Measurements from ENCODE around the gene NUDT17.
A peak's percentile ranks its signal among the peaks of the same experiment; 100 is the strongest.

NUDT17 gene

DNA sequence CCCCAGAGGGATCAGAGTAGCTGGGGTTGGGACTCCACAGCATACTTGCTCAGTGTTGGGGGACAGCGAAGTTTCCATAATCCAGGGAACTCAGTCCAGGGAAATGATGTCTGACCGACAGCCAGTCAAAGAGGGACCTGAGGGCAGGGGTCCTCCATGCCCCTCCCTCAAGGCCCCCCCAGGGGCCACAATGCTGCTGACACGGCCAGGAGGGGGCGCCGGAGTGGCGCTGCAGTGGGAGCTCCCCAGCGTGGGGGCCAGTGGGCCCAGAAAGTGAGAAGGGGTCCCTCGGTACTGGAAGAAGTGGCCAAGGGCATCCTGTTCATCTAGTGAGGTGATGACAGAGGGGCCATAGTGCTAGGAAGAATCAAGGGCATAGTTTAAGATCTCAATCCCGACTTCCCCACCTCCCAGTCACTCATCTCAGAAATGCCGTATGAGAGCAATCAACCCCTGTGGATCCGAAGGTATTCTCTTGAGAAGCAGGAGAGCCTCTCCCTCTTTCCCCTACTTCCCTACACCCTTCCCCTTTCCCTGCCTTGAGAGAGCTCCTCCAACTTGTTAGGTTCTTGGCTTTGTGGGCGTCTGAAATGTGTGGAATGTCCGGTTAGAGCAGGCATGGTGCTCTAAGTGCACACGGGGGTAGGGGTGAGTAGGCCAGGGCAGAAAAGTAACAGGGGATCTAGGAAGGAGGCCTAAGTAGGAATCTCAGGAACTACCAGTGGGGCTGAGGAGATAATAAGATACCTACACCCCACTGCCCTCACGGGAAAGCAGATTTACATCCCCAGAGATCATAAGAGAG is 4.1 kb downstream of the NUDT17 start:
- DNase-seq (ENCODE audit: insufficient read length) (no peak), FAIRE-seq (no peak)
- TF ChIP-seq TAF1 (IDR thresholded peaks at IDR 0.05; ENCODE audit: borderline replicate concordance, low read depth, low read length) = no peak
- no peak for TF ChIP-seq POLR2A (IDR thresholded peaks at IDR 0.05; ENCODE audit: low read depth, low read length)
- TF ChIP-seq POLR2AphosphoS5 (IDR thresholded peaks at IDR 0.05; ENCODE audit: low read depth, low read length) = no peak

DNA sequence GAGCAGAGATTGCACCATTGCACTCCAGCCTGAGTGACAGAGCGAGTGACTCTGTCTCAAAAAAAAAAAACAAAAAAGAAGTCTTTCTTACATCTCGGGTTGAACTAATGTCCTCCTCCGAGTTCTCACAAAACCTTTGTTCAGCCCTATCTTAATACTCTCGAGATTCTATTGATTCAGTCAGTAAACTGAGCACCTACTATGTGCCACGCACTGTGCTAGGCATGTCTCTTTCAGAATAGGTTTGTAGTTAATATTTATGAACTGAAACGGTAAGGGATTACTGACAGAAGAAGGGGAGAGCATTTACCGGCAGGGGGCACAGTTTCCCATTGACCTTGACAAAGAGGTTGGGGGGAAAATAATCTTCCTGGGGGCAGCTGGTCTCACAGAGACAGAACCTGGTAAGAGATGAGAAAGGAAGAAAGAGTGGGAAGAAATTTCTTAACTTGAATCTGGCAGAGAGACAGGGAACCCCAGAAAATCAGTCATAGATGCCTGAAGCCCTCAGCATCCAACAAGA is 10.1 kb downstream of the NUDT17 start:
- DNase-seq (ENCODE audit: insufficient read length) (no peak), FAIRE-seq (no peak)
- TF ChIP-seq POLR2AphosphoS5 (IDR thresholded peaks at IDR 0.05; ENCODE audit: low read depth, low read length) (no peak), POLR2A (IDR thresholded peaks at IDR 0.05; ENCODE audit: low read depth, low read length) (no peak), TAF1 (IDR thresholded peaks at IDR 0.05; ENCODE audit: borderline replicate concordance, low read depth, low read length) (no peak)

DNA sequence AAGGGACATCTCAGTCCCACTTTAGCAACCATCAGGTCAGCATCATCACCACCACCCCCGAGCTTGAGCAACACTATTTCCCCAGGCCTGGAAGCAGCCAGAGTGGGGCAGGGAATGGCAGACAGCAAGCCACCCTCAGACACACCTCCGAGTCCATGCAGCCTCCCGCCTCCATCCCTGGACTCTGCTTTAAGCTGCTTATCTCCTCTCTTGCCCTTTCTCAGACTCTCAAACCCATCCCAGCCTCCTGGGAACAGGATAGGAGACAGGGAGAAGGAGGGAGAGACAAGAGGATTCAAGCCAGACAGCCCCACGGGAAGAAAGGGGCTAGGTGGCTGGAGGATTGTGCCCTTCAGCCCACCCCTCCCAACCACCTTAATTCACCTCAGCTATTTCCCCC is 11.7 kb downstream of the NUDT17 start:
- DNase-seq (ENCODE audit: insufficient read length) = no peak
- TF ChIP-seq POLR2AphosphoS5 (IDR thresholded peaks at IDR 0.05; ENCODE audit: low read depth, low read length) = no peak
- no peak for TF ChIP-seq POLR2A (IDR thresholded peaks at IDR 0.05; ENCODE audit: low read depth, low read length)
- no peak for TF ChIP-seq TAF1 (IDR thresholded peaks at IDR 0.05; ENCODE audit: borderline replicate concordance, low read depth, low read length)
- FAIRE-seq = no peak

DNA sequence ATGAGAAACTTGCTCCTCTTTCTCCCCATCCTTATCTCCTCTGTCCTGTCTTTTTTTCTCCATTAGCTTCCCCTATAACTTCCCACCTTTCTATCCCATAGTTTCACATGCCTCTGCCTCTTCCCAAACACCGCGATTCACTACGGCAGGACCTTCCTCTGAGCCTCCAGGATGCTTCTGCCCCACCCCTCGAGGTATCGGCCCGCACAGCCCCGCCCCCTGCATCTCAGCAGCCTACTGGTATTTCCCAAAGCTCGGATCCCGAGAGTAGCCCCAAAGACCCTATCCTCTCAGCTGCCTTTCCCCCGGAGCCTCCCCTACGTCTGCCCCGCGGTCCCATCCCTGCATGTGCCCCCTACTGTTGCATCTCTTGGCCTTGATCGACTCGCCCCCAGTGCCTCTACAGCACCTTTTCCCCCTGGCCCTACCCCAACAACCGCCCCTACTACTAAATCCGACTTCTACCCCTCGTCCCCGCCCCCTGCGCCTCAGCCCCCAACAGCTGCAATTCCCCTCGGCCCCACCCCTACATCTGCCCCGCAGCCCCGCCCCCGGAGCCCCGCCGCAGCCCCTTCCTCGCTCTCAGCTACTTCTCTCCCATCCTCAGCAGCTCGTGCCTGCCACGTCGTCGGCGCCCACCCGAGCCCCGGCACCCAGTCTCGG is 12.9 kb downstream of the NUDT17 start:
- peak; percentile 41 for DNase-seq (ENCODE audit: insufficient read length)
- peak; percentile 66 for FAIRE-seq
- TF ChIP-seq POLR2A (IDR thresholded peaks at IDR 0.05; ENCODE audit: low read depth, low read length) (no peak), TAF1 (IDR thresholded peaks at IDR 0.05; ENCODE audit: borderline replicate concordance, low read depth, low read length) (no peak)

DNA sequence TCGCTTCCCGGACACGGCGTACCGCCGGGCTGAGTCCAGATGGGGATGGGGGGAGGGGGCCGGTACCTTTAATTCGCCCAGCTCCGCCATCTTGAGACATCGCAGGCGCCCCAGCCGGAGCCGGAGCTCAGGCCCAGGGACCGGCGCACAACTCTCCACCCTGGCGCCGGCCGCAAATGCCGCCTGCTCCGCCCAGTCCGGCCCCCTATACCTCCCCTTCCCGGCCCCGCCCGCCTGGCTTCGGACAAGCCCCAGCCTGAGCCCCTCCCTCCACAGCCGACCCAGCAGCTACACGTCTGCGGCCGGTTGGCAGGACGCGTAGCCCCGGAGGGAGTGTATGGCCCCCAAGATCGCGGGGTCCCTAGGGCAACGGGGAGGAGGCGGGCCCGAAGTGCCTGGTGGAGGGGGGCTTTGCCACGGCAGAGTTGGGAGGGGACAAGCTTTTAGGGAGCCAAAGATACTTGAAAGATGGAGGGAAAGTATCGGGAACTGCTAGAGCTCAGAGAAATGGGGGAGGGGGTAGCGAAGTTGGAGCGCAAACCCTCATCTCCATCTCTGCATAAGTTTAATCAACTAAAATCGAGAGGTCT is 13.6 kb downstream of the NUDT17 start, which contains the start of gene PIAS3:
Gene PIAS3 (minus strand): TSS at position 181 of the 590 bp plus-strand sequence. CDS start 91 bp downstream, at position 90.
- peak; percentile 14; the same call in 1 of the 2 replicates for TF ChIP-seq TAF1 (IDR thresholded peaks at IDR 0.05; ENCODE audit: borderline replicate concordance, low read depth, low read length)
- no peak for TF ChIP-seq POLR2AphosphoS5 (IDR thresholded peaks at IDR 0.05; ENCODE audit: low read depth, low read length)
- peak; percentile 96 for DNase-seq (ENCODE audit: insufficient read length)
- FAIRE-seq = peak; percentile 93

DNA sequence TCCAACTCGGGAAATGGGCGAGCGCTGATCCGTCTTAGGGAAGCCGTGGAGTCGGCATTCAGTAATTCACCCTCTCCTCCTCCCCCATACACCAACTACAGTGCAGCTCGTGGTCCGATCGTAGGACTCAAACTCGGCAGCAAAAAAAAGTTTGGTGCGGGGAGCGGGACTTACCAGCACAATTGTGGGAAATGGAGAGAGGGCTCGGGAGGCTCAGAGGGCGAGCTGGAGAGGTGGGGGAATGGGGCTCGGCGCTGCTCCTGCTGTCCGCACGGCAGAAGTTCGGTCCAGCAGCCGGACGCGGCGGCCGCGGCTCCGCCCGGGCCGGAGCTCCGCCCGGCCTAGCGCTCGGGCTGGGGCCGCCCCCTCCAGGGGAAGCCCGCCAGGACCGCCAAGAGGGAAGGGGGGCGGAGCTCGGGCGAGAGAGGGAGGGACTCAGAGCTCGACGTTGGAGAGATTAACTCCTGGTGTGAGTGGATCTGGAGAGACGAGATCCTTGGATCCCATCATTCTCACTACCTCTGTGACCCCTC is 14.1 kb downstream of the NUDT17 start:
- peak; percentile 92 for FAIRE-seq
- peak; percentile 88 for DNase-seq (ENCODE audit: insufficient read length)
- no peak for TF ChIP-seq POLR2AphosphoS5 (IDR thresholded peaks at IDR 0.05; ENCODE audit: low read depth, low read length)
- TF ChIP-seq POLR2A (IDR thresholded peaks at IDR 0.05; ENCODE audit: low read depth, low read length) = peak; percentile 29; the same call in 1 of the 2 replicates
- no peak for TF ChIP-seq TAF1 (IDR thresholded peaks at IDR 0.05; ENCODE audit: borderline replicate concordance, low read depth, low read length)

DNA sequence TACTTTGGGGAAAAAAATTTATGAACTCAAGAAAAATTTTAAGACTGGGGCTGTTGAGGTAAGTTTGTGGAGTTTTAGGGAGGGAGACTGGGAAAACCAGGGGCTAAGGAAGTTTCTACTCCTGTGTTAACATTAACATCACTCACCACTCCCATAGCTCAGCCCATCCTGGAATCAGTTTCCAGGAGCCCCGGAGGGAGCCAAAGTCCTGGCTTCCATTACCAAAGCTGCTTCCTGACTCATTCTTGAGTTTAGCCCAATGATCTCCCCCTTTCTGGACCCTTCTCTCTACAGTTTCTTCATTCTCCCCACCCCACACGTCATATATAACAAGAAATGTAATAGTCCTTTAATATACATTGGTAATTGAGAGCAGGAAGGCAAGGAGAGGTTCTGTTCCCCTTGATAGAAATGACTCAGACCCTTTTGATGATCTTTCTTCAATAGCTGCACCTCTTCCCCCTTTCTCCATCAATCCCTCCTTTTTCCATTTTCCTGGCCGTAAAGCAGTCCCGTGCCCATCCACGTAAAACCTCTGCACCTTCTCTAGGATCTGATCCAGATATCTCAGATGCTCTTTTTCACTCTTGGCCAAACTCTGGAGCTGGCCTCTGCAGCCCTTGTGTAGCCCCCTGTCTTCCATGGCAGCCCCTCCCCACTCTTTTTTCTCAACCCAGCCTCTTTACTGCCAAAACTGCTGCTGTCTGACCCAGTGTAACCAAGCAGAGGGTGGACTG is 18.0 kb downstream of the NUDT17 start:
- no peak for TF ChIP-seq POLR2AphosphoS5 (IDR thresholded peaks at IDR 0.05; ENCODE audit: low read depth, low read length)
- FAIRE-seq = no peak

DNA sequence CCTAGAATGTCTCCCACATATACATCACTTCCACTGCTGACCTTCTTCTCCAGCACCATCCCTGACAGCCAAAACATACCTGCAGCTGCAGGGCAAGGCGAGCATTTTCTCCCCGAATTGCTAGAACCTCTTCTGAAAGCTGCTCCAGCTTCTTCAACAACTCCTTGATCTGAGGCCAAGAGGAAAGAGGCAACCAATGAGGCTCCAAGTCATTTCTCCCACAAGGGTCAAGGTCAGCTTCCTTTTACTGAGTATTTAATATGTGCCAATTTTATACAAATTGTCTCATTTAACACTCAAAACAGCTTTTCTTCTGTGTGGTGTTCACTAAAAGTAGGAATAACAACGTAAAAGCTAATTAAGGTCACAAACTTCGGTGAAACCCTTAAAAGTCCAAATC is 22.8 kb downstream of the NUDT17 start:
- DNase-seq (ENCODE audit: insufficient read length) (no peak), FAIRE-seq (no peak)
- TF ChIP-seq POLR2AphosphoS5 (IDR thresholded peaks at IDR 0.05; ENCODE audit: low read depth, low read length) (no peak), TAF1 (IDR thresholded peaks at IDR 0.05; ENCODE audit: borderline replicate concordance, low read depth, low read length) (no peak), POLR2A (IDR thresholded peaks at IDR 0.05; ENCODE audit: low read depth, low read length) (no peak)

More for the DNA sequence above, 18.0 kb downstream of the NUDT17 start:
- DNase-seq (ENCODE audit: insufficient read length) = no peak

DNA sequence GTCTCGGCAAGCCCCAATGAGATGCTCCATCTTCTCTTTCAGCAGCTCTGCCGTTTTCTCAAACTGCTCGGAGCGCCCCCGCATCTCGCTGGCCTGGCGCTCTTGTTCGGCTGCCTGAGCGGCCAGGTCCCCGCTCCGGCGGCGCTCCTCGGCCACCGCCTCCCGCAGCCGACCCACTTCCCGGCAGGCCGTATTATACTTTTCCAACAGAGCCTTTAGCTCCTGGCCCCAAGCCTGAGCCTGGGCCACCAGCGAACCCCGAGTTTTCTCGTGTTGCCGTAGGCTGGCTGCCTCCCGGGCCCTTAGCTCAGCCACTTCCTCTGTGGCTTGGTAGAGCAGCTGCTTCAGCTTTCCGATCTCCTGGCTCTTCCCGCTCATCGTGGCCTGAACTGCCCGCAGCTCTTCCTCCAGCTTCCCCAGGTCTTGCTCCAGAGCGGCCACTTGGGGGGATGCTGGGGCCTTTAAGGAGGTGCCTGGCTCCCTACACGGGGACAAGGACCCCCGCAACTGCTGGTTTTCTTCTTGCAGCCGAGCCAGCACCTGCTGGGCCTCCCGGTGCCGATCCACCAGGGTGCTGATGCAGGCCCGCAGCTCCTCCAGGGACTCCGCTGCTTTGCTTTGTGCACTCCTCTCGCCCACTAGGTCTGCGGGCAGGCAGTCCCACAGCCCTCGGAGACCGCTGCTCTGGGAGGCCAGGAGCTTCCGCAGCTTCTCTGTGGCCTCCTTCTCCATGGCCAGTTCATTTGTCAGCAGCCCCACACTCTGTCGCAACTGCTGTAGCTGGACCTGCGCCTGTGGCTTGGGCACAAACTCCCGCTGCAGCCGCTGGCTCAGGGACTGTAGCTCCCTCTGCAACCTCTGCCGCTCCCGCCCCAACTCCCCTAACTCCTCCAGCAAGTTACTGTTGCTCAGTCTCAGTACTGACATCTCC is 26.8 kb downstream of the NUDT17 start:
- no peak for DNase-seq (ENCODE audit: insufficient read length)

DNA sequence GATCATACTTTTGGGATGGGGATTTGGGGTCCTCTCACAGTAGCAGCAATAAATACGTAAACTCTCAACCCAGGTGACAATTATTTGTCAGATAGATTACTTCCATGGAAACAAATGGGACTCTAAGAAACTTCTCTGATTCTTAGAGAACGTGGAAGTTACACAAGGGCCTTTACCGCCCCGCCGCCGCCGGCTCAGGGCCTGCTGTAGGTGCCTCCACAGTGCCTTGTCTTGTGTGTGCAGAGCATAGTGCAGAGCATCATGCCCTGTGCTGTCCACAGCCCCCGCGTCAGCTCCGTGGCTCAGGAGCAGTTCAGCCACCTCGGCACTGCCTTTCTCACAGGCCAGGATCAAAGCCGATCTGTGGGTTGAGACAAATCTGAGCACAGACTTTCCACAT is 29.2 kb downstream of the NUDT17 start:
- no peak for DNase-seq (ENCODE audit: insufficient read length)
- FAIRE-seq = no peak
- TF ChIP-seq TAF1 (IDR thresholded peaks at IDR 0.05; ENCODE audit: borderline replicate concordance, low read depth, low read length) (no peak), POLR2AphosphoS5 (IDR thresholded peaks at IDR 0.05; ENCODE audit: low read depth, low read length) (no peak), POLR2A (IDR thresholded peaks at IDR 0.05; ENCODE audit: low read depth, low read length) (no peak)

More for the DNA sequence above, 26.8 kb downstream of the NUDT17 start:
- FAIRE-seq = no peak
- TF ChIP-seq TAF1 (IDR thresholded peaks at IDR 0.05; ENCODE audit: borderline replicate concordance, low read depth, low read length) (no peak), POLR2AphosphoS5 (IDR thresholded peaks at IDR 0.05; ENCODE audit: low read depth, low read length) (no peak), POLR2A (IDR thresholded peaks at IDR 0.05; ENCODE audit: low read depth, low read length) (no peak)

All from GM12892 (cell line).